B cell (primary cell): ENCODE measurements around the gene CAMK2G.

ENCODE experiments used
- EZH2 ChIP-seq: IDR thresholded peaks from 2 replicates; pipeline ENCODE4 v1.6.1; 2012; ENCODE audit warnings: borderline replicate concordance, low read depth, mild to moderate bottlenecking, moderate library complexity, low read length; ENCODE audit not compliant: insufficient read depth, poor library complexity, severe bottlenecking
- TF ChIP-seq, protein P1 (sequence below): fragments of 200-600 bp; IDR thresholded peaks from one replicate; pipeline ENCODE4 v1.8.0; 2022; ENCODE audit warnings: antibody characterized with exemption, mild to moderate bottlenecking

DNA sequence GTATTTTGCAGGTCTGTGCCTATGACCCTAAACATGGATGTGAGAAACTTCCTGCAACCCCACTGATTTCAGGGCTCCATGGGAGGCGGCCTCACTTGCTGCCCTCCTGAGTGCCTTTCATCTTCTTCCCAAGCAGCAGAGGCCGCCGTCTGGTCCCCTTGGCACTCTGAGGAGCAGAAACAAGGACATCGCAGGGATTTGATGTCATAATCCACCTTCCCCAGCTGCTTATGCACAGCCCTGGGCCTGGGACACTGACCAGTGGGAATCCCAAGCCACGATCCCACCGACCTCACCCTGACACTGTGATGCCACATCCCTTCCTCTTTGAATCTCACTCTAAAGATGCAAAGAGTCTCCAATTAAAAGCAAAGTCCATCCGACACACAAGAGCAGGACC is 7.7 kb downstream of the CAMK2G start:
- TF ChIP-seq, protein P1, sequence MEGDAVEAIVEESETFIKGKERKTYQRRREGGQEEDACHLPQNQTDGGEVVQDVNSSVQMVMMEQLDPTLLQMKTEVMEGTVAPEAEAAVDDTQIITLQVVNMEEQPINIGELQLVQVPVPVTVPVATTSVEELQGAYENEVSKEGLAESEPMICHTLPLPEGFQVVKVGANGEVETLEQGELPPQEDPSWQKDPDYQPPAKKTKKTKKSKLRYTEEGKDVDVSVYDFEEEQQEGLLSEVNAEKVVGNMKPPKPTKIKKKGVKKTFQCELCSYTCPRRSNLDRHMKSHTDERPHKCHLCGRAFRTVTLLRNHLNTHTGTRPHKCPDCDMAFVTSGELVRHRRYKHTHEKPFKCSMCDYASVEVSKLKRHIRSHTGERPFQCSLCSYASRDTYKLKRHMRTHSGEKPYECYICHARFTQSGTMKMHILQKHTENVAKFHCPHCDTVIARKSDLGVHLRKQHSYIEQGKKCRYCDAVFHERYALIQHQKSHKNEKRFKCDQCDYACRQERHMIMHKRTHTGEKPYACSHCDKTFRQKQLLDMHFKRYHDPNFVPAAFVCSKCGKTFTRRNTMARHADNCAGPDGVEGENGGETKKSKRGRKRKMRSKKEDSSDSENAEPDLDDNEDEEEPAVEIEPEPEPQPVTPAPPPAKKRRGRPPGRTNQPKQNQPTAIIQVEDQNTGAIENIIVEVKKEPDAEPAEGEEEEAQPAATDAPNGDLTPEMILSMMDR: no peak
- TF ChIP-seq EZH2: no peak
